ENCODE results near the gene HIC1. TPM values are rescaled to one million over a fixed set of nuclear protein-coding genes. Genes with fewer than 3 reads are reported as not detected.

Gene HIC1, protein sequence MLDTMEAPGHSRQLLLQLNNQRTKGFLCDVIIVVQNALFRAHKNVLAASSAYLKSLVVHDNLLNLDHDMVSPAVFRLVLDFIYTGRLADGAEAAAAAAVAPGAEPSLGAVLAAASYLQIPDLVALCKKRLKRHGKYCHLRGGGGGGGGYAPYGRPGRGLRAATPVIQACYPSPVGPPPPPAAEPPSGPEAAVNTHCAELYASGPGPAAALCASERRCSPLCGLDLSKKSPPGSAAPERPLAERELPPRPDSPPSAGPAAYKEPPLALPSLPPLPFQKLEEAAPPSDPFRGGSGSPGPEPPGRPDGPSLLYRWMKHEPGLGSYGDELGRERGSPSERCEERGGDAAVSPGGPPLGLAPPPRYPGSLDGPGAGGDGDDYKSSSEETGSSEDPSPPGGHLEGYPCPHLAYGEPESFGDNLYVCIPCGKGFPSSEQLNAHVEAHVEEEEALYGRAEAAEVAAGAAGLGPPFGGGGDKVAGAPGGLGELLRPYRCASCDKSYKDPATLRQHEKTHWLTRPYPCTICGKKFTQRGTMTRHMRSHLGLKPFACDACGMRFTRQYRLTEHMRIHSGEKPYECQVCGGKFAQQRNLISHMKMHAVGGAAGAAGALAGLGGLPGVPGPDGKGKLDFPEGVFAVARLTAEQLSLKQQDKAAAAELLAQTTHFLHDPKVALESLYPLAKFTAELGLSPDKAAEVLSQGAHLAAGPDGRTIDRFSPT
- total RNA-seq (10 to 100 TPM; 36.1 to 38.4 TPM), polyA plus RNA-seq (ENCODE audit: insufficient read depth, low read depth, low replicate concordance) (8.7 TPM)
- long read RNA-seq, donor 1, transcript HIC1-205 (2 exons, 1,134 nt), result major isoform, 28 of 48 reads
- long read RNA-seq, donor 1, partial matches to known transcripts, result 16 of 48 reads
- long read RNA-seq, donor 1, other reads (novel, unspliced or antisense), result 0 of 48 reads
- long read RNA-seq, donor 2, transcript HIC1-205 (2 exons, 1,134 nt), result major isoform, 12 of 15 reads
- long read RNA-seq, donor 2, partial matches to known transcripts, result 0 of 15 reads
- long read RNA-seq, donor 2, other reads (novel, unspliced or antisense), result 0 of 15 reads

DNA sequence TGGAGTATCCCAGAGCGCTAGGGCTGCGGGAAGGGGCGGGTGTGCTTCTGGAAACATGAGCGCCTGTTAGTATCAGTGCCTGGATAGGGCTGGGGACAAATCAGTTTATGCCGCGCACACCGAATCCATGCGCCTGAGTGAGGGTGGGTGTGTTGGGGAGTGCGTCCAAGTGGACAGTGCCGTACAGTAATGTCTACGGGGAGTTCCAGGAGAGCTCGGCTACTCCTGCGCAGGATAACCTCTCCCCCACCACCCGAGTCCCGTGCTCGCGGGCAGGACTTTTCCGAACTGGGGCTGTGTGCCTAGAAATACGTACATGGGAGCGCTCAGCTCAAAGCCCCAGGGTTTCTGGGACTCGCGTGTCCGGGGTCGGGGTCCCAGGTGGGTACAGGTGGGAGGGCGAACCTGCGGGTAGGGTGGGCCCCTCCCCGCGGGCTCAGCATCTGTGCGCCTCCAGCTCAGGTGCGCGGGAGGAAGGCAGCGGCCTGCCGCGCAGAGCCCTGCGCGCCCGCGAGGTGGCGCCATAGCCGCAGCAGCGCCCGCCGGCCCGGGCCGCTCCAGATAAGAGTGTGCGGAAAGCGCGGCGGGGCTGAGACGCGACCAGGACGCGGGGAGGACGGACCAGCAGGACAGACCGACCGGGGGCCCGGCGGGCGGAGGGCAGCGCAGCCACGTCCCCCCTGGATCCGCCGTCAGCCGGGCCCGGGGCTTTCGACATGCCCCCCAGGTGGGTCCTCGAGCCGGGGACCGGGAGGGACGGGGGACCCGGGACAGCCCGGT, at the start of gene HIC1:
Gene HIC1, plus strand, starts transcription at position 592 of the 780 bp plus-strand sequence. CDS start 1,588 bp downstream, outside the sequence.
- no peaks in the 10 kb centered on the region for H3K9me3 ChIP-seq
- TF ChIP-seq POLR2A (IDR thresholded peaks at IDR 0.05) (peak; percentile 16), CTCF (IDR thresholded peaks at IDR 0.05) (peak; percentile 95 to 99 (median 96))
- WGBS, 2 donors, result 4% methylated on average over 55 of the region's 72 CpGs; no CpG with 5 or more reads in 1 of the 2 donors
- peak; percentile 84 for DNase-seq
- peaks cover 16% of the 10 kb centered on the region for H3K4me1 ChIP-seq
- no peaks in the 10 kb centered on the region for H3K27me3 ChIP-seq
- H3K36me3 ChIP-seq (ENCODE audit: low read depth, missing control alignments), result no peaks in the 10 kb centered on the region
- peak within 1 kb of the TSS; percentile 66 to 81 for H3K4me3 ChIP-seq
- peak within 1 kb of the TSS; percentile 88 to 92 for H3K27ac ChIP-seq
- intact Hi-C loops (cut with DNase I; ENCODE audit: low total_unique reads), result loop anchor here (2.0 to 5.0 kb wide), 2 partner anchors 190 to 298 kb away; no protein-coding TSS in a partner anchor

DNA sequence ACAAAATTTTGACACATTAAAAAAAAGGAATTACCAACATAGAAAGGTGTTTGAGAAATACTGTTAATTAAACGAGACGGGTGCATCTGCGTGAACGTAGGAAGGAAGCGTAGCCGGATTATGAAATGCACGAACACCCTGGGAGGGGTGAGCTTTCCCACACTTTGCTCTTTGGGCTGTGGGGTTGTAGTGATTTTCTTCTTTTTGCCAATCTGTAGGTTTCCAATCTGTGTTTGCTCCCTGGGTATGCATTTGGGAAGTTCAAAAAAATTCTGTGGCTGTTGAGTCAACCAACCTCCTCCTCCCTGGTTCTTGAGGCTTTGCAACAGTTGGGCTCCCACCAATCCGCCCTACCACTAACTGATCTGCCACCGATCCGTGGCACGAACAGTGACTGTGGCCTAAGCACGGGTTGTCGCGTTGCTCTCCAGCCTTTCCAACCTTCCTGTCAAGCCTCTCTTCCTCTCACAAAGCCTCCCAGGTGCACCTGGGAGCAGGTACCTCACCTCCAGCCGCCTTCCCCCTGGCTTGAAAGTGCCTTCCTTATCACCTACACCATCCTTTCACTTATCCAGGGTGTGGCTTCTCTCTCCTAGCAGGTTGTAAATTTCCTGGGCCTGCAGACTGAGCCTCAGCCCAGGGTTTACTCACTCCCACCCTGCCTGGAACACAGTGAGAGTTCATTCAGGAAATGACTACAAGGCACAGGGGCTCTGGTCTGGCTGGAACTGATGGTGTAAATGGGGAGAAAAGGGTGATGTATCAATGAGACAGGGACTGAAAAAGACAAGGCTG, 46.4 kb upstream of the HIC1 start:
- H3K4me3 ChIP-seq, result no peak overlapping the region
- WGBS, 2 donors, result 88 to 95% methylated on average over 15 of the region's 15 CpGs
- H3K36me3 ChIP-seq (ENCODE audit: low read depth, missing control alignments), result no peaks in the 10 kb centered on the region
- no peaks in the 10 kb centered on the region for H3K9me3 ChIP-seq
- DNase-seq, result no peak
- H3K27ac ChIP-seq, result no peak overlapping the region
- no peaks in the 10 kb centered on the region for H3K27me3 ChIP-seq
- peaks cover 26% of the 10 kb centered on the region for H3K4me1 ChIP-seq
- no peak for TF ChIP-seq CTCF (IDR thresholded peaks at IDR 0.05)
- intact Hi-C loops (cut with DNase I; ENCODE audit: low total_unique reads), result no loop called here

- Histone ChIP-seq H3K27me3 (no peaks in the 10 kb centered on the region), H3K4me1 (peaks cover 16% of the 10 kb centered on the region), H3K36me3 (ENCODE audit: low read depth, missing control alignments) (no peaks in the 10 kb centered on the region), H3K27ac (no peak overlapping the region), H3K9me3 (no peaks in the 10 kb centered on the region), H3K4me3 (no peak overlapping the region)
- no peak for TF ChIP-seq CTCF (IDR thresholded peaks at IDR 0.05)
- no peak for TF ChIP-seq POLR2A (IDR thresholded peaks at IDR 0.05)
- DNase-seq, result no peak
- intact Hi-C loops (cut with DNase I; ENCODE audit: low total_unique reads), result no loop called here
- 92 to 97% methylated on average over 5 to 7 of the region's 10 CpGs for WGBS, 2 donors
These were observed 45.2 kb upstream of the HIC1 start for GRCh38 chr17:2009737-2010136.
